GM23248 (cell line): ENCODE data around the gene SGSM2.

Experiments used
- EZH2 ChIP-seq: fragments of 200-600 bp; sonication (generic); IDR thresholded peaks from 2 replicates; pipeline ENCODE4 v1.6.1; 2018; ENCODE audit warnings: antibody characterized with exemption, mild to moderate bottlenecking; ENCODE audit not compliant: insufficient read depth, poor library complexity, severe bottlenecking
- EZH2phosphoT487 ChIP-seq: fragments of 200-600 bp; sonication (generic); IDR thresholded peaks from 2 replicates; pipeline ENCODE4 v1.6.1; 2018; ENCODE audit warnings: antibody characterized with exemption, moderate library complexity, mild to moderate bottlenecking, low read depth; ENCODE audit not compliant: insufficient read depth

DNA sequence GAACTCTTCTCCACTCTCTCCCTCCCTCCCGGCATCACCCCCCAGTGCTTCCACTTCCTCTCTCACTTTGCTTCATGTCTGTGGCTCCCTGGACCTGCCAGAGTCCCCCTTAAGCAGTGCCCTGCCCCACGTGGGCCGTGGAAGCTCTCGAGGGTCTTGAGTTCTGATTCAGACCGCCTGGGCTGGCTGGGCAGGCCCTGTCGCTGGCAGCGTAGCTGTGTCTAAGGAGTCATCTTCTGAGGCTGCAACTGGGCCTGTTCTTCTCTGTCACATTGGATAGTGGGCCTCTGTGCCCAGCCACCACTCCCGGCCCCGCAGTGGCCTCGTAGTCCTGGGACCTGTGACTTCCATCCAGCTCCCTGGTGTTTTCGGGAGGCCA lies 32.9 kb downstream of the SGSM2 start:
- TF ChIP-seq EZH2: no peak
- TF ChIP-seq EZH2phosphoT487: no peak
